Measurements from ENCODE around the gene CYTH3. TPM values are rescaled to one million over a fixed set of nuclear protein-coding genes. Genes with fewer than 3 reads are reported as not detected.

Gene CYTH3
- total and polyA plus RNA-seq, 3 donors from 2014 or later: 49.3 to 82.2 (median 65.5) TPM

GRCh38 chr7:6271694-6272440, 557 bp downstream of the CYTH3 start:
- 1 to 2% methylated on average over 50 to 54 of the region's 74 CpGs for WGBS, 2 donors
- TF ChIP-seq POLR2A (IDR thresholded peaks at IDR 0.05): no peak
- TF ChIP-seq, protein P1, sequence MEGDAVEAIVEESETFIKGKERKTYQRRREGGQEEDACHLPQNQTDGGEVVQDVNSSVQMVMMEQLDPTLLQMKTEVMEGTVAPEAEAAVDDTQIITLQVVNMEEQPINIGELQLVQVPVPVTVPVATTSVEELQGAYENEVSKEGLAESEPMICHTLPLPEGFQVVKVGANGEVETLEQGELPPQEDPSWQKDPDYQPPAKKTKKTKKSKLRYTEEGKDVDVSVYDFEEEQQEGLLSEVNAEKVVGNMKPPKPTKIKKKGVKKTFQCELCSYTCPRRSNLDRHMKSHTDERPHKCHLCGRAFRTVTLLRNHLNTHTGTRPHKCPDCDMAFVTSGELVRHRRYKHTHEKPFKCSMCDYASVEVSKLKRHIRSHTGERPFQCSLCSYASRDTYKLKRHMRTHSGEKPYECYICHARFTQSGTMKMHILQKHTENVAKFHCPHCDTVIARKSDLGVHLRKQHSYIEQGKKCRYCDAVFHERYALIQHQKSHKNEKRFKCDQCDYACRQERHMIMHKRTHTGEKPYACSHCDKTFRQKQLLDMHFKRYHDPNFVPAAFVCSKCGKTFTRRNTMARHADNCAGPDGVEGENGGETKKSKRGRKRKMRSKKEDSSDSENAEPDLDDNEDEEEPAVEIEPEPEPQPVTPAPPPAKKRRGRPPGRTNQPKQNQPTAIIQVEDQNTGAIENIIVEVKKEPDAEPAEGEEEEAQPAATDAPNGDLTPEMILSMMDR (IDR thresholded peaks at IDR 0.05): no peak
- intact Hi-C loops (cut with DNase I; ENCODE audit: low total_unique reads): no loop called here
- Histone ChIP-seq H3K4me3 (peak overlapping the region; percentile 86 to 91), H3K27ac (peak overlapping the region in 1 of 2 donors; percentile 76), H3K9me3 (no peaks in the 10 kb centered on the region), H3K27me3 (no peaks in the 10 kb centered on the region), H3K36me3 (ENCODE audit: low read depth, missing control alignments) (no peaks in the 10 kb centered on the region), H3K4me1 (peaks cover 31% of the 10 kb centered on the region)
- DNase-seq: peak; percentile 35

GRCh38 chr7:6271060-6271658, 1.3 kb downstream of the CYTH3 start:
- 0 to 1% methylated on average over 16 of the region's 16 CpGs for WGBS, 2 donors
- H3K36me3 ChIP-seq (ENCODE audit: low read depth, missing control alignments): no peaks in the 10 kb centered on the region
- no peaks in the 10 kb centered on the region for H3K9me3 ChIP-seq
- H3K27ac ChIP-seq: peak overlapping the region in 1 of 2 donors; percentile 76
- peak; percentile 82 for DNase-seq
- intact Hi-C loops (cut with DNase I; ENCODE audit: low total_unique reads): no loop called here
- TF ChIP-seq POLR2A (IDR thresholded peaks at IDR 0.05): no peak
- TF ChIP-seq, protein P1 (IDR thresholded peaks at IDR 0.05): peak in 2 of 3 experiments; percentile 21 to 36
- H3K4me3 ChIP-seq: peak overlapping the region; percentile 86 to 91
- peaks cover 31% of the 10 kb centered on the region for H3K4me1 ChIP-seq
- H3K27me3 ChIP-seq: no peaks in the 10 kb centered on the region

- H3K4me3 ChIP-seq: no peak overlapping the region
- H3K4me1 ChIP-seq: peaks cover 31% of the 10 kb centered on the region
- WGBS, 2 donors: 23 to 36% methylated on average over 4 of the region's 4 CpGs
- no peaks in the 10 kb centered on the region for H3K27me3 ChIP-seq
- H3K9me3 ChIP-seq: no peaks in the 10 kb centered on the region
- TF ChIP-seq POLR2A (IDR thresholded peaks at IDR 0.05): no peak
- TF ChIP-seq, protein P1 (IDR thresholded peaks at IDR 0.05): no peak
- intact Hi-C loops (cut with DNase I; ENCODE audit: low total_unique reads): no loop called here
- H3K36me3 ChIP-seq (ENCODE audit: low read depth, missing control alignments): no peaks in the 10 kb centered on the region
- DNase-seq: no peak
- H3K27ac ChIP-seq: no peak overlapping the region
These were observed 2.9 kb downstream of the CYTH3 start for GRCh38 chr7:6269527-6269926.

- no peaks in the 10 kb centered on the region for H3K27me3 ChIP-seq
- peaks cover 31% of the 10 kb centered on the region for H3K4me1 ChIP-seq
- TF ChIP-seq POLR2A (IDR thresholded peaks at IDR 0.05): no peak
- TF ChIP-seq, protein P1 (IDR thresholded peaks at IDR 0.05): no peak
- 64 to 67% methylated on average over 5 of the region's 5 CpGs for WGBS, 2 donors
- H3K27ac ChIP-seq: no peak overlapping the region
- no peak for DNase-seq
- H3K36me3 ChIP-seq (ENCODE audit: low read depth, missing control alignments): no peaks in the 10 kb centered on the region
- H3K9me3 ChIP-seq: no peaks in the 10 kb centered on the region
- intact Hi-C loops (cut with DNase I; ENCODE audit: low total_unique reads): no loop called here
- H3K4me3 ChIP-seq: no peak overlapping the region
These were observed 3.5 kb downstream of the CYTH3 start for GRCh38 chr7:6268907-6269306.
